ENCODE measurements around the gene RIN1. TPM values are rescaled to one million over a fixed set of nuclear protein-coding genes. Genes with fewer than 3 reads are reported as not detected.
A peak's percentile ranks its signal among the peaks of the same experiment; 100 is the strongest.

The RIN1 gene
- total and polyA plus RNA-seq, 9 of the 15 experiments (the other 6 are each of a cell fraction or from before 2014, with no cell fraction given), result 0.01 to 1.2 (median 0.45) TPM; not detected in 1

- TF ChIP-seq CEBPZ (IDR thresholded peaks at IDR 0.05; ENCODE audit: borderline replicate concordance, low read depth, low read length) (no peak), BCOR (IDR thresholded peaks at IDR 0.05) (no peak), DDX20 (tag; IDR thresholded peaks at IDR 0.05; ENCODE audit: low read depth) (no peak), RAD21 (CRISPR knock-in tag; conservative IDR thresholded peaks at IDR 0.05 in 1 of 2, IDR thresholded peaks at IDR 0.05 in 1 of 2) (peak; percentile 86 to 90), E2F8 (IDR thresholded peaks at IDR 0.05; ENCODE audit: low read depth, partially characterized antibody) (peak; percentile 42), TEAD2 (tag; IDR thresholded peaks at IDR 0.05) (peak; percentile 94), PHF21A (IDR thresholded peaks at IDR 0.05; ENCODE audit: borderline replicate concordance, low read depth) (peak; percentile 45; the same call in 1 of the 2 replicates), ZNF75A (CRISPR knock-in tag; IDR thresholded peaks at IDR 0.05) (no peak), CEBPG (CRISPR knock-in tag; IDR thresholded peaks at IDR 0.05) (no peak), CEBPG (tag; conservative IDR thresholded peaks at IDR 0.05 in 1 of 2, IDR thresholded peaks at IDR 0.05 in 1 of 2) (no peak), FOXA1 (IDR thresholded peaks at IDR 0.05; ENCODE audit: borderline replicate concordance) (no peak), ARID2 (IDR thresholded peaks at IDR 0.05) (peak; percentile 44; the same call in 1 of the 2 replicates), ATF4 (CRISPR knock-in tag; IDR thresholded peaks at IDR 0.05) (no peak), USF1 (CRISPR knock-in tag; IDR thresholded peaks at IDR 0.05) (peak; percentile 95), ZBTB1 (CRISPR knock-in tag; IDR thresholded peaks at IDR 0.05; ENCODE audit: borderline replicate concordance, low read depth) (no peak), TBP (optimal IDR thresholded peaks at IDR 0.05; ENCODE audit: low read depth, low read length) (peak; percentile 44), RBFOX2 (IDR thresholded peaks at IDR 0.05; ENCODE audit: low read depth, low read length) (peak; percentile 62), HDAC1 (IDR thresholded peaks at IDR 0.05) (peak in 1 of 2 experiments; percentile 60; a peak in 1 of 4 replicates), MAZ (CRISPR knock-in tag; conservative IDR thresholded peaks at IDR 0.05 in 1 of 2, IDR thresholded peaks at IDR 0.05 in 1 of 2) (peak in 1 of 2 experiments; percentile 80; a peak in 3 of 4 replicates)
Measured at GRCh38 chr11:66328302-66329144, 7.7 kb downstream of the RIN1 start (continued).

All from K562 (cell line).